ENCODE results near the gene GRK5.

GRK5 gene

DNA sequence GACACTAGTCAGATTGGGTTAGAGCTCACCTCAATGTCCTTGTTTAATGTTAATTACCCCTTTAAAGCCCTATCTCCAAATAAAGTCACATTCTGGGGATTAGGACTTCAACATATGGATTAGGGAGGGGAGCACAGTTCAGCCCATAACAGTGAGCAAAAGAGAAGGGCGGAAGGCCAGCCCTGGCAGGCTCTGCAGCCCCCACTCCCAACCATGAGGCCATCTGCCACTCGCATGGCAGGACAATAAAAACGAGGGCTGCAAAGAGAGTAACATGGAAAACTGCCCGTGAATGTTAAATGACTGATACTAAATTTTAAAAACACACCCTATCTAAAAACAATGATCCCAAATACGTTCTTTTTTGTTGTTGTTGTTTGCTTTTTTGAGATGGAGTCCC is 296.4 kb downstream of the GRK5 start:
- TF ChIP-seq, protein P1, sequence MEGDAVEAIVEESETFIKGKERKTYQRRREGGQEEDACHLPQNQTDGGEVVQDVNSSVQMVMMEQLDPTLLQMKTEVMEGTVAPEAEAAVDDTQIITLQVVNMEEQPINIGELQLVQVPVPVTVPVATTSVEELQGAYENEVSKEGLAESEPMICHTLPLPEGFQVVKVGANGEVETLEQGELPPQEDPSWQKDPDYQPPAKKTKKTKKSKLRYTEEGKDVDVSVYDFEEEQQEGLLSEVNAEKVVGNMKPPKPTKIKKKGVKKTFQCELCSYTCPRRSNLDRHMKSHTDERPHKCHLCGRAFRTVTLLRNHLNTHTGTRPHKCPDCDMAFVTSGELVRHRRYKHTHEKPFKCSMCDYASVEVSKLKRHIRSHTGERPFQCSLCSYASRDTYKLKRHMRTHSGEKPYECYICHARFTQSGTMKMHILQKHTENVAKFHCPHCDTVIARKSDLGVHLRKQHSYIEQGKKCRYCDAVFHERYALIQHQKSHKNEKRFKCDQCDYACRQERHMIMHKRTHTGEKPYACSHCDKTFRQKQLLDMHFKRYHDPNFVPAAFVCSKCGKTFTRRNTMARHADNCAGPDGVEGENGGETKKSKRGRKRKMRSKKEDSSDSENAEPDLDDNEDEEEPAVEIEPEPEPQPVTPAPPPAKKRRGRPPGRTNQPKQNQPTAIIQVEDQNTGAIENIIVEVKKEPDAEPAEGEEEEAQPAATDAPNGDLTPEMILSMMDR (conservative IDR thresholded peaks at IDR 0.05; ENCODE audit: low read length) = no peak
- TF ChIP-seq EZH2phosphoT487 (IDR thresholded peaks at IDR 0.05; ENCODE audit: borderline replicate concordance) = no peak
- Histone ChIP-seq H2AFZ (ENCODE audit: low read length) (no peak overlapping the region), H3K9me3 (ENCODE audit: insufficient read depth, low read depth, low read length) (no peaks in the 10 kb centered on the region), H3F3A (ENCODE audit: low read depth) (peaks cover 5% of the 10 kb centered on the region), H3K9ac (ENCODE audit: low read depth, low read length, poor library complexity, severe bottlenecking) (no peak overlapping the region), H3K9me2 (replicated peaks; ENCODE audit: low read depth, low read length) (no peaks in the 10 kb centered on the region), H3K79me2 (ENCODE audit: insufficient read depth, low read length) (no peaks in the 10 kb centered on the region), H3K36me3 (ENCODE audit: insufficient read depth, low read length) (no peaks in the 10 kb centered on the region; the same call in 1 of the 2 replicates), H3K4me2 (ENCODE audit: low read depth, low read length, poor library complexity, severe bottlenecking) (no peak overlapping the region), H3K27me3 (ENCODE audit: insufficient read depth, low read length, poor library complexity, severe bottlenecking) (no peaks in the 10 kb centered on the region), H3K4me3 (ENCODE audit: low read length, poor library complexity, severe bottlenecking) (no peak overlapping the region), H3K4me1 (ENCODE audit: insufficient read depth, low read length, poor library complexity, severe bottlenecking) (peaks cover 28% of the 10 kb centered on the region), H4K20me1 (ENCODE audit: insufficient read depth, low read length, poor library complexity, severe bottlenecking) (no peaks in the 10 kb centered on the region)

DNA sequence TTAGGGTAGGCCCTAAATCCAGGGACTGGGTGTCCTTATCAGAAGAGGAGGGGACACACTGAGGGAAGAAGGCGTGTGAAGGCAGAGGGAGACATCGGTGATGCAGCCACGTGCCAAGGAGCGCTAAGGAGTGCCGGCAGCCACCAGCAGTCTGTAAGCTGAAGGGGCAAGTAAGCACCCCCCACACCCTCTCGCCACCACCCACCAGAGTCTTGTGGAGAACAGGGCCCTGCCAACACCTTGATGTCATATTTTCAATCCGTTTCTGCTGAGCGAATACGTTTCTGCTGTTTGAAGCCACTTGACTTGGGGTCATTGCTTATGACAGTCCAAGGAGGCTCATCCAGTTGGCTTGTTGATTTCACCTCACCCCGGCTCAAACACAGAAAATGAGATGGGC is 297.3 kb downstream of the GRK5 start:
- no peak for TF ChIP-seq EZH2phosphoT487 (IDR thresholded peaks at IDR 0.05; ENCODE audit: borderline replicate concordance)
- TF ChIP-seq, protein P1 (conservative IDR thresholded peaks at IDR 0.05; ENCODE audit: low read length) = no peak

DNA sequence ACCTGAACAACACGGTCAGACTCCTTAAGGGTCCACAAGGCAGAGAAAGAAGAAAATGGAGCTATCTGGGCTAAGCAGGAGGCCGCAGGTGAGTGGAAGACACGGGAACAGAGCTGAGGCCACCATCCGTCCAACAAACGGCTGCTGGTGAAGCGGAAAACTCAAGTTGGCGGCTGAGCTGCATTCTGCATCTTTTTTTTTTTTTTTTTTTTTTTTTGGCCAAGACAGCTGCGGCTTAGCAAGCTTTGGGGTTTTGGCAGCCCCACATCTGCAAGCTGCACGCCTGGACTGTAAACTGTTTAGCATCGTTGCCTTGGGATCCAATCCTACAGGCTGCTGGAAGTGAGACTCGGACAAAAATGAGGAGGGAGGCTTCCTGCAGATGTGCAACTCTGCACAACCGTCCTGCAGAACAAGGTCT is 297.8 kb downstream of the GRK5 start:
- H2AFZ ChIP-seq (ENCODE audit: low read length) = no peak overlapping the region
- no peaks in the 10 kb centered on the region for H3K36me3 ChIP-seq (ENCODE audit: insufficient read depth, low read length)
- H3K27me3 ChIP-seq (ENCODE audit: insufficient read depth, low read length, poor library complexity, severe bottlenecking) = no peaks in the 10 kb centered on the region
- no peak overlapping the region for H3K4me3 ChIP-seq (ENCODE audit: low read length, poor library complexity, severe bottlenecking)
- TF ChIP-seq EZH2phosphoT487 (IDR thresholded peaks at IDR 0.05; ENCODE audit: borderline replicate concordance) = no peak
- TF ChIP-seq, protein P1 (conservative IDR thresholded peaks at IDR 0.05; ENCODE audit: low read length) = no peak
- no peaks in the 10 kb centered on the region for H3K9me3 ChIP-seq (ENCODE audit: insufficient read depth, low read depth, low read length)
- no peak overlapping the region for H3K9ac ChIP-seq (ENCODE audit: low read depth, low read length, poor library complexity, severe bottlenecking)
- H3K4me1 ChIP-seq (ENCODE audit: insufficient read depth, low read length, poor library complexity, severe bottlenecking) = peaks cover 28% of the 10 kb centered on the region
- peaks cover 5% of the 10 kb centered on the region for H3F3A ChIP-seq (ENCODE audit: low read depth)
- H3K4me2 ChIP-seq (ENCODE audit: low read depth, low read length, poor library complexity, severe bottlenecking) = no peak overlapping the region
- H3K9me2 ChIP-seq (replicated peaks; ENCODE audit: low read depth, low read length) = no peaks in the 10 kb centered on the region
- no peaks in the 10 kb centered on the region for H4K20me1 ChIP-seq (ENCODE audit: insufficient read depth, low read length, poor library complexity, severe bottlenecking)
- no peaks in the 10 kb centered on the region for H3K79me2 ChIP-seq (ENCODE audit: insufficient read depth, low read length)

More for the DNA sequence above, 297.3 kb downstream of the GRK5 start:
- H3K4me3 ChIP-seq (ENCODE audit: low read length, poor library complexity, severe bottlenecking) = no peak overlapping the region
- H3K9me2 ChIP-seq (replicated peaks; ENCODE audit: low read depth, low read length) = no peaks in the 10 kb centered on the region
- H3K4me1 ChIP-seq (ENCODE audit: insufficient read depth, low read length, poor library complexity, severe bottlenecking) = peaks cover 28% of the 10 kb centered on the region
- no peak overlapping the region for H3K9ac ChIP-seq (ENCODE audit: low read depth, low read length, poor library complexity, severe bottlenecking)
- no peaks in the 10 kb centered on the region for H3K9me3 ChIP-seq (ENCODE audit: insufficient read depth, low read depth, low read length)
- peaks cover 5% of the 10 kb centered on the region for H3F3A ChIP-seq (ENCODE audit: low read depth)
- H3K4me2 ChIP-seq (ENCODE audit: low read depth, low read length, poor library complexity, severe bottlenecking) = no peak overlapping the region
- H2AFZ ChIP-seq (ENCODE audit: low read length) = no peak overlapping the region
- no peaks in the 10 kb centered on the region for H3K27me3 ChIP-seq (ENCODE audit: insufficient read depth, low read length, poor library complexity, severe bottlenecking)
- H3K79me2 ChIP-seq (ENCODE audit: insufficient read depth, low read length) = no peaks in the 10 kb centered on the region
- H4K20me1 ChIP-seq (ENCODE audit: insufficient read depth, low read length, poor library complexity, severe bottlenecking) = no peaks in the 10 kb centered on the region
- H3K36me3 ChIP-seq (ENCODE audit: insufficient read depth, low read length) = no peaks in the 10 kb centered on the region

Data from Loucy (cell line).